ENCODE results near the gene PAIP2B. TPM values are rescaled to one million over a fixed set of nuclear protein-coding genes. Genes with fewer than 3 reads are reported as not detected.
A peak's percentile ranks its signal among the peaks of the same experiment; 100 is the strongest.

The PAIP2B gene, protein sequence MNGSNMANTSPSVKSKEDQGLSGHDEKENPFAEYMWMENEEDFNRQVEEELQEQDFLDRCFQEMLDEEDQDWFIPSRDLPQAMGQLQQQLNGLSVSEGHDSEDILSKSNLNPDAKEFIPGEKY
- 3.1 TPM for polyA plus RNA-seq

- H3K4me3 Mint-ChIP-seq: peak within 1 kb of the TSS; percentile 90 to 99 (median 96)
- H3K36me3 Mint-ChIP-seq: no peaks in the 10 kb centered on the region
- H3K9me3 Mint-ChIP-seq: no peaks in the 10 kb centered on the region
- peaks cover 15 to 24% (median 18%) of the 10 kb centered on the region in 3 donors for H3K4me1 Mint-ChIP-seq
- H3K27me3 Mint-ChIP-seq: no peaks in the 10 kb centered on the region
- H3K27ac Mint-ChIP-seq: peak within 1 kb of the TSS; percentile 73 to 95 (median 75)
Observed at GRCh38 chr2:71226965-71227560, at the start of gene PAIP2B. PAIP2B (minus strand) TSS chr2:71227103; CDS start chr2:71202589, 24,514 bp downstream.

GRCh38 chr2:71275939-71276310 is 49.0 kb upstream of the PAIP2B start:
- Mint-ChIP-seq H3K4me1 (peaks cover 5 to 12% (median 9%) of the 10 kb centered on the region in 3 donors), H3K36me3 (no peaks in the 10 kb centered on the region), H3K9me3 (no peaks in the 10 kb centered on the region), H3K27ac (no peak overlapping the region), H3K27me3 (peaks cover 32% of the 10 kb centered on the region), H3K4me3 (peak overlapping the region; percentile 43 to 90 (median 68))

DNA sequence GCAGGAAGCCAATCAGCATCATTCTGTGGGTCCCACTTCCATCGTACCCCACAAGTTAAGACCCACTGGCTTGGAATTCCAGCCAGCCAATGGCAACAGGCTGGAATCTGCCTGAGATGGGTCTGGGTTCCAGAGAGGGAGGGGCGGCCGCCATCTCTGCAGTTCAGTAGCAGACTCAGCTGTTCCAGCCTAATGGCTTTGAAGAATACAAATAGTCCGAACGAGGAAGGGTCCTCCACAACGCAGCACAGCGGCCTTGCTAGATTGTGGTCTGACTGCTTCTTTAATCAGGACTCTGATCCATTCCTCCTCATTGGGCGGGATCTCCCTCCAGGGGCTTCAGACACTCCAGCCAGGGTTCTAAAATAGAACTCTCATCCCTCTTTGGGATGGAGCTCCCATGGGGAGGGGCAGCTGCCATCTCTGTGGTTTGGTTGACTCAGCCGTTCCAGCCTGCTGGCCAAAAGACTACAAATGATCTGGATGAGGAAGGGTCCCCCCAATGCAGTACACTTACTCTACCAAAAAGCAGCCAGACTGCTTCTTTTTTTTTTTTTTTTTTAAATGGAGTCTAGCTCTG is 42.7 kb upstream of the PAIP2B start:
- Mint-ChIP-seq H3K4me3 (no peak overlapping the region), H3K27me3 (peaks cover 26% of the 10 kb centered on the region), H3K9me3 (no peaks in the 10 kb centered on the region), H3K4me1 (no peaks in the 10 kb centered on the region), H3K36me3 (no peaks in the 10 kb centered on the region), H3K27ac (no peak overlapping the region)

GRCh38 chr2:71263386-71263785 is 36.5 kb upstream of the PAIP2B start:
- Mint-ChIP-seq H3K27me3 (peaks cover 4% of the 10 kb centered on the region), H3K4me1 (no peaks in the 10 kb centered on the region), H3K36me3 (no peaks in the 10 kb centered on the region), H3K9me3 (no peaks in the 10 kb centered on the region), H3K4me3 (no peak overlapping the region), H3K27ac (no peak overlapping the region)

DNA sequence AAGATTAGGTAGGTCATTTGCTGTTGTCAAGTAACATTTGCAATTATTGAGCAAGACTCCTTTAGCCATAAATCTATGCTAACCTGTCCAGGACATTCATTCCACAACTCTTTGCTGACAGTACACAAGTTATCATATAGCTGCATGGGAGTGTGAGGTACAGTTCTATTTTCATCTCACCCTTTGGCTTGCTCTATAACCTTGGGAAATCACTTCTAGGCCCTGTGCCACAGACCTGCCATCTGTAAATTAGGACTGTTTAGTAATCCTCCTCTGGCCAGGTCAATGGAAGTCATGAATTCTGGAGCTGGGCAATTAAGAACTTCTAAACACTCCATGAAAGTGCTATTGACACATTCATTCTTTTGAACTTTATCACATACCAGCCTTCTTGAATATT is 34.6 kb upstream of the PAIP2B start:
- H3K4me1 Mint-ChIP-seq: no peaks in the 10 kb centered on the region
- H3K9me3 Mint-ChIP-seq: no peaks in the 10 kb centered on the region
- no peaks in the 10 kb centered on the region for H3K36me3 Mint-ChIP-seq
- H3K4me3 Mint-ChIP-seq: no peak overlapping the region
- H3K27ac Mint-ChIP-seq: no peak overlapping the region
- peaks cover 10% of the 10 kb centered on the region for H3K27me3 Mint-ChIP-seq

DNA sequence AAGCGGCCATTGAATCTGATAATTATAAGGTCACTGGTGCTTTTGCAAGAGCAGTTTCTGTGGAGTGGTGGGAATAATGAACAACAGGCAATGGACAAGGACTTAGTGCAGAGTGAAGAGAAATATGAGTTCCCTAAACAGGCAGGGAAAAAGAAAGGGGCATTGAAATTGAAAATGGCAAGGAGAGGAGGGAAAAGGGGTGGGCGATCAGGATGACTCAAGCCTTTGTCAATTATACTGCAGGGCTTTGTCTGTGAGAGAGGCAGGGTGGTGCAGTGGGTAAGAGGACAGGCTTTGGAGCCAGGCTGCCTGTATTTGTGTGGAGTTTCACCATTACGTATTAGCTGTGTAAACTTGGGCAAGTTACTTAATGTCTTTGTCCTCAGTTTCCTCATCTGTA is 29.5 kb upstream of the PAIP2B start:
- H3K4me3 Mint-ChIP-seq: no peak overlapping the region
- H3K36me3 Mint-ChIP-seq: no peaks in the 10 kb centered on the region
- peaks cover 0 to 7% (median 0%) of the 10 kb centered on the region in 3 donors for H3K9me3 Mint-ChIP-seq
- no peak overlapping the region for H3K27ac Mint-ChIP-seq
- H3K27me3 Mint-ChIP-seq: peaks cover 17% of the 10 kb centered on the region
- H3K4me1 Mint-ChIP-seq: no peaks in the 10 kb centered on the region

- Mint-ChIP-seq H3K4me3 (no peak overlapping the region), H3K9me3 (peaks cover 0 to 8% (median 0%) of the 10 kb centered on the region in 3 donors), H3K4me1 (no peaks in the 10 kb centered on the region), H3K27ac (no peak overlapping the region), H3K27me3 (peaks cover 19% of the 10 kb centered on the region), H3K36me3 (no peaks in the 10 kb centered on the region)
Observed at GRCh38 chr2:71254776-71255175, 27.9 kb upstream of the PAIP2B start.

GRCh38 chr2:71254078-71254477 is 27.2 kb upstream of the PAIP2B start:
- Mint-ChIP-seq H3K4me1 (no peaks in the 10 kb centered on the region), H3K27ac (no peak overlapping the region), H3K9me3 (peaks cover 0 to 8% (median 2%) of the 10 kb centered on the region in 3 donors), H3K36me3 (no peaks in the 10 kb centered on the region), H3K27me3 (peaks cover 21% of the 10 kb centered on the region), H3K4me3 (no peak overlapping the region)

GRCh38 chr2:71253476-71253875 is 26.6 kb upstream of the PAIP2B start:
- H3K4me3 Mint-ChIP-seq: no peak overlapping the region
- H3K9me3 Mint-ChIP-seq: peaks cover 0 to 8% (median 2%) of the 10 kb centered on the region in 3 donors
- H3K27me3 Mint-ChIP-seq: peaks cover 21% of the 10 kb centered on the region
- H3K27ac Mint-ChIP-seq: no peak overlapping the region
- no peaks in the 10 kb centered on the region for H3K4me1 Mint-ChIP-seq
- no peaks in the 10 kb centered on the region for H3K36me3 Mint-ChIP-seq

GRCh38 chr2:71252862-71253261 is 26.0 kb upstream of the PAIP2B start:
- Mint-ChIP-seq H3K27me3 (peaks cover 24% of the 10 kb centered on the region), H3K27ac (no peak overlapping the region), H3K9me3 (peaks cover 0 to 8% (median 2%) of the 10 kb centered on the region in 3 donors), H3K4me3 (no peak overlapping the region), H3K36me3 (peaks cover 2% of the 10 kb centered on the region), H3K4me1 (no peaks in the 10 kb centered on the region)

- peaks cover 16% of the 10 kb centered on the region for H3K27me3 Mint-ChIP-seq
- H3K4me3 Mint-ChIP-seq: no peak overlapping the region
- peaks cover under 1 to 8% (median 3%) of the 10 kb centered on the region in 3 donors for H3K9me3 Mint-ChIP-seq
- H3K4me1 Mint-ChIP-seq: peaks cover 0 to 4% (median 1%) of the 10 kb centered on the region in 3 donors
- peaks cover 2% of the 10 kb centered on the region for H3K36me3 Mint-ChIP-seq
- peak overlapping the region in 1 of 3 donors; percentile 40 for H3K27ac Mint-ChIP-seq
Observed at GRCh38 chr2:71250935-71251334, 24.0 kb upstream of the PAIP2B start.

DNA sequence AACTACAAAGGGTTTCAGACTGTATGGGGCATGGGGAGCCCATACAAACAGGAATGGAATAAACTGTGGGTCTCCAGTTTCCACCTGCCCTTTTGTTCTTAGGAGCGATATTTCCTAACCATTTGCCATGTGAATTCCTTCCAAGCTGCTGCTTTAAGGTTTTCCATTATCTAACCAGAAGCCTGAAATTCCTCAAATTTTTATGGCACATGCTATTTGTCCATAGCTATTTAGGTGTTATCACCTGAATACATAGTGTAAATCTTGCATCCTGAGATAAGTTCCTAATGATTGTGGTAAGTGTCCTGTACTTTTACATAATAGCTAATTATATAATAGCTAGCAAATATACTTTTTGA is 17.4 kb upstream of the PAIP2B start:
- Mint-ChIP-seq H3K4me3 (no peak overlapping the region), H3K27ac (no peak overlapping the region), H3K36me3 (peaks cover 2% of the 10 kb centered on the region), H3K27me3 (peaks cover 6% of the 10 kb centered on the region), H3K4me1 (peaks cover 0 to 4% (median 1%) of the 10 kb centered on the region in 3 donors), H3K9me3 (peaks cover 0 to 3% (median 3%) of the 10 kb centered on the region in 3 donors)

DNA sequence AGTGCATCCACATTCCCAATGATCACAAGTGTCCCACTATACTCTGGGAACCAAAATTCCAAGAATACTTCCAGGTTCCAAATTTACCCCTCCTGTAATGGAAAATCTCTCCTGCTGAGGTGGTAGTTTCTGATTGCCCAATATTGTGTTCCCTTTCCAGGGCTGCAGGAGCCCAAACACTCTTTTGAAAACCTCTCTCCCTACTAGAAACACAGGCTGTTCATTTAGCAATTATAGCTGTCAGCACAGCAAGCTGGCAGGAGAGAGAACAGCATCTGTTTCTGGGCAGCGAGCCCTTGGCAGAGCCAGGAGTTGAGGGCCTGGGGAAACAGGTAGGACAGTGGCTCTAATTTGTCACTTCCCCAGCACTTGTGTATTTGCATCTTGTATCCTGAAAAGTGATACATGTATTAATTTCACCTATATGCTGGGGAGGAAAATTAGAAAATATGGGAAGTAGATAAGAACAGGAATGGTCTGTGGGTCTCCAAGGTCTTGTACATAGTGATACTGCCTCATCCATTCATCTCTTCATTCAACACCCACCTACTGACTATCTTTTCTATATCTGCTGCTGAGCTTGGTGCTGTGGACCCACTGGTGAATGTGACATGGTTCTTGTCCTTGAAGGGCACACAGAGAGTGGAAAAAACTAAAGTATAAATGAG is 16.9 kb upstream of the PAIP2B start:
- Mint-ChIP-seq H3K27ac (no peak overlapping the region), H3K4me1 (peaks cover 0 to 4% (median 1%) of the 10 kb centered on the region in 3 donors), H3K4me3 (no peak overlapping the region), H3K36me3 (peaks cover 2% of the 10 kb centered on the region), H3K9me3 (peaks cover 0 to 3% (median 2%) of the 10 kb centered on the region in 3 donors), H3K27me3 (peaks cover 6% of the 10 kb centered on the region)

DNA sequence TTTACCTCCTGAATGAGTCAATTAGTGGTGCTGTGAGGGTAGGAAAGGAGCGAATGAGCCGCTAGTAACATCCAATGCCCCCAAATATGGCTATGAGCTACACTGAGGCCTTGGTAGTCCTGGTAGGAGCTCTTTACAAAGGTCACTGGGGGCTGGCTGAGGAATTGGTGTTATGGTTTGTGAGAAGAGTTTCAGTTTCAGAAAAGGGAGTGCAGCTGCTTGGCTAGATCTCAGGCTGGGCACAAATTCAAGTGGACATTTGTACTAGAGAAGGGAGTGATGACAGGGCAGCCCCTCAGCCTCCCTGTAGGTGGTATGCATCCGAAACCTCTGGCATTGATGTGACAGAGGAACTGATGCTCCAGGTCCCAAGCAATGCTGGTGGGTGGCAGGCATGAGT is 13.9 kb upstream of the PAIP2B start:
- H3K36me3 Mint-ChIP-seq: no peaks in the 10 kb centered on the region
- H3K9me3 Mint-ChIP-seq: peaks cover 0 to under 1% (median 0%) of the 10 kb centered on the region in 3 donors
- no peak overlapping the region for H3K27ac Mint-ChIP-seq
- H3K27me3 Mint-ChIP-seq: peaks cover 4% of the 10 kb centered on the region
- H3K4me3 Mint-ChIP-seq: no peak overlapping the region
- H3K4me1 Mint-ChIP-seq: peaks cover 2 to 13% (median 8%) of the 10 kb centered on the region in 3 donors

DNA sequence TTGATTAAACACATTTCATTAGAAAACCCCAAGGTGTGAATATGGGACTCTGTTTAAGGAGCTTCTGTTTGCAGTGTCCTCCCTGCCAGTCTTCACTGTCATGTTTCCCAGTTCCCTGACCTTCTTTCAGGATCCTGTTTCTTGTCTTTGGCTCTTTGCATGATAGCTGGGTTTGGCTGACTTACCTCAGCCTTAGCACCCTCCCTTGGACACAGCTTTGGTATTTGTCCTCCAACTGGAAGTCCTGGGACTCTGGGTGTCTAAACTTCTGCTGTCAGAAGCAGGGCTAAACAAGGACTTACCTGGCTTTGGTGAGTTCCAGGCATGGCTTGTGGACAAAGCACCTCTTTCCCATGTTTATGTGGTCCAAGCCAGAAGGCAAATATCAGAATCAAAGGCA is 11.2 kb upstream of the PAIP2B start:
- Mint-ChIP-seq H3K4me1 (peaks cover 2 to 13% (median 9%) of the 10 kb centered on the region in 3 donors), H3K36me3 (peaks cover 2% of the 10 kb centered on the region), H3K27ac (no peak overlapping the region), H3K4me3 (no peak overlapping the region), H3K27me3 (peaks cover 4% of the 10 kb centered on the region), H3K9me3 (peaks cover 0 to 4% (median 0%) of the 10 kb centered on the region in 3 donors)

Measured in IgD-negative memory B cell (primary cell).